COLO829 (cell line): Measurements from ENCODE around the gene VDR.

Experiments
- DNase-seq: peaks from one replicate; pipeline ENCODE4 v3.0.0; 2012; ENCODE audit warnings: low spot score

Gene VDR

GRCh38 chr12:47930634-47931033, 25.8 kb upstream of the VDR start:
- no peak for DNase-seq

- DNase-seq, result no peak
These were observed 22.6 kb upstream of the VDR start for GRCh38 chr12:47927346-47927745.

DNA sequence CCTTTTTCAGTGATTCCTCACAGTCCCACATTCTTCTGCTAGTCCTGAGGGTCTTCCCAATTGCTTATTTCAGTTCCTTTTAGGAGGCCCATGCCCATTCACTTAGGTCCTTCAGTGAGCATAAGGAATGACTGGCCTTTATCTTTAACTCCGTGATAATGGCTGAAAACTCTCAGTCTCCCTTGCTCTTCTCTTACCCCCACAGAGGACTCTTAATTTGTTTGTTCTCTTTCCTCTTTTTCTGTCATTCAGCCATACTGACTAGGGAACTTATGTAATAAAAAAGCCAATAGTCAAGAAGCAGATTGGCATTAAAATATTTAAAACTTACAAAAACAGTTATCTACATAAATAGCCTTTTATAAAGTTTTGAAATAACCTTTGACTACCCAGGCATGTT, 17.1 kb upstream of the VDR start:
- no peak for DNase-seq

- no peak for DNase-seq
These were observed 16.1 kb upstream of the VDR start for GRCh38 chr12:47920913-47921312.

DNA sequence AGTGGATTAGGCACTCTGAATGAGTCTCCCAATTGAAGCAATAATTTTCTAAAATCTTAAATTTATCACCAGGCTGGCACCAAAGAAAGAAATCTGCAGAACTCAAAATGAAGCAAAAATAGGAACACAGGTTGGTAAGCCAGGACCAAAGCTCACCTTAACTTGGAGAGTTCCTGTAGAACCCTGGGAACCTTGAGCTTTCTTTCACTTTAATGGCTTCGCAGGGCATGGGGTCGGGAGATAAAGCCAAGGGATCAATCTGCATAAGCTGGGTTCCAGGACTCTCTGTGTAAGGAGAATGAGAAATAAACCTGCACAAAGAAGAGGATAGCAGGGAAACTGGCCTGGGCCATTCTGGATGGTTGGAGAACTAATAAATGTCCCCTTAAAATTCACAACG, 8.3 kb upstream of the VDR start:
- DNase-seq, result no peak

DNA sequence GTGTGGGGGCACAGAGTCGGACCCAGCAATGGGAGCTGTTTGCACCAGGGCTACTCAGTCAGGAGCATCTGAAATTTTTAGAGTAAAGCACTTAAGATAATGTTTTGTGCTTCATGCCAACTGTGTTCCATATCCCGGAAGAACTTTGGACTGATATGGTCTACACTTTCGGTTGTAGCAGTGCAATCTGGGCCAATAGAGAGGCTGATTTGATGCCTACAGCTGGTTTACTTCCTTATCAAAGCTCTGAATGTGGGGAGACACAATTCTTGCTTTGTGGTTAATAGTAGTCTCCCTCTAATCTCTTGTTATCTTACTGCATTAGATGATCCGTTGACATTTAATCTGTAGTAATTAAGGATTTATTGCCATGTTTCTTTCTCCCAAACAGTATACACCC, 7.8 kb upstream of the VDR start:
- no peak for DNase-seq

- no peak for DNase-seq
These were observed 6.2 kb upstream of the VDR start for GRCh38 chr12:47910981-47911380.

- DNase-seq, result no peak
These were observed 5.7 kb upstream of the VDR start for GRCh38 chr12:47910486-47910885.

GRCh38 chr12:47909839-47910465, 5.2 kb upstream of the VDR start:
- DNase-seq, result no peak

DNA sequence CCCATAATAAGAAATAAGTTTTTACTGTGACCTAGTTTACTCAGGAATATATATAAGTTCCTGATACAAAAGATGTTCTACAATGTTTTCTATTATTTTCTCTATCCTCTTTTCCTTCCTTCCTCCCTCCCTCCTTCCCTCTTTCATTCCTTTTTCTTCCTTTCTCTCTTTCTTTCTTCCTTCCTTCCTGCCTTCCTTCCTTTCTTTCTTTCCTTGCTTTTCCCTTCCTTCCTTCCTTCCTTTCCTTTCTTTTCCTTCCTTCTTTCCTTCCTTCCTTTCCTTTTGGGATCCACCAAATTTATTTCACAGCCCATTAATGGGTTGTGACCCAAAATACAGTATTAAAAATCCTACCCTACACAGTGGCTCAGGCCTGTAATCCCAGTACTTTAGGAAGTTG, 3.9 kb upstream of the VDR start:
- DNase-seq, result no peak

DNA sequence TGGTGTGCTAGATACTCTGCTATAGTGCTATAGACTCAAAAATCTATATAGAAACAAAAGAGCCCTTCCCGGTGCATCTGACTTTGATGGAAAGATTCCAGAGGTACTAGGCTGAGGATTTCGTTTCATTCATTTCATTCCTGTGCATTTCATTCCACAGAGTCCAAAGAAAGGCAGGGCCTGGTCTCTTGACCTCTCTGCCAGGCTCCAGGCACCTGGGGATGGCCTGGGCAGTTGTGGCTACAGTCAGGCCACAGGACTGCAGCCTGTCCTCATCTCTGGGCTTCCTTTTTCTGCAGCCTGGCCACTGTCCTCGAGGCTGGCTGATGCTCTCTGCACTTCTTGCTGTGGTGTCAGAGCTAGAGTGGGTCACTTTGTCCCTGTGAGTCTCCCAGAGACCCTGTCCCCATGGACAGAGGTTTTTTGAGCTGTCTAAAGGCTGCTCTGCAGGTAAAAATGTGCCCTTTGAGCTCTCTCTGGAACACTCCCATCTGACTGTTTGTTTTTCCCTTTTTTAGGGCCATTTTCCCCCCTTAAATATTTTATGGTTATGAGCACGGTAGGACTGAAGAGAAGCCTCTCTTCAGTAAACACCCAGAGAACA, 3.2 kb upstream of the VDR start:
- DNase-seq, result no peak

DNA sequence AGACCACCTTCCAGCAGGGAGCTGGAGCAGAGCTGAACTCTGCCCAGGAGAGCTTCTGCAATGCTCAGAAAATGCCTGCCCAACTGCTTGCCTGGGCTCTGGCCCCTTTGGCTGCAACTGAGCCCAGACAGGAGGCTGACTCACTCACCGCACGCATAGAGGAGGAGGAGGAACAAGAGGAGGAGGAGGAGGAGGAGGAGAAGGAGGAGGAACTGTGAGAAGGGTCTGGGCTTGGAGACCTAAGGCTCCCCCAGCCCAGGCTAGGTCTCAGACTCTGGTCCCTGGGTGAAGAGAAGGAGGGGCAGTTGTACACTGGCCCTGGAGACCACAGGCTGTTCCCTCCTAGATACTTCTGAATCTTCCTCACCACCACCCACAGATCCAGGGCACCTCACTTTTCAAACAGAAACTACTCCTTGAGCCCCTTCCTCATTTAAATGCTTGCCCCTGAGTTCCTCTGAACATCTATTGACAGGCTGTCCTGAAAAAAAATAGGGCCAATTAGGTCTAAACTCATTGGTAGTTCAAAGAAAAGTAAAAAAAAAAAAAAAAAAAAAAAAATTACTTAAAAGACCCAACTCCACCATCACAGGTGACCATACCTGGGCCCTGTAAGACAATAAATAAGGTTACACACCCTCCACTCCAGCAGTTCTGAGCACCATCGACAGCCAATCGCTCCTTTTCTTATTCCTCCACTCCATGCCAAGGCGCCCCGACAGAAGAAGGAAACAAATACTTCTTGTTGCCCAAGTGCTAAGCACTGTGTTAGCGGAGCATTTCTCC, 674 bp downstream of the VDR start:
- DNase-seq, result peak; percentile 31

DNA sequence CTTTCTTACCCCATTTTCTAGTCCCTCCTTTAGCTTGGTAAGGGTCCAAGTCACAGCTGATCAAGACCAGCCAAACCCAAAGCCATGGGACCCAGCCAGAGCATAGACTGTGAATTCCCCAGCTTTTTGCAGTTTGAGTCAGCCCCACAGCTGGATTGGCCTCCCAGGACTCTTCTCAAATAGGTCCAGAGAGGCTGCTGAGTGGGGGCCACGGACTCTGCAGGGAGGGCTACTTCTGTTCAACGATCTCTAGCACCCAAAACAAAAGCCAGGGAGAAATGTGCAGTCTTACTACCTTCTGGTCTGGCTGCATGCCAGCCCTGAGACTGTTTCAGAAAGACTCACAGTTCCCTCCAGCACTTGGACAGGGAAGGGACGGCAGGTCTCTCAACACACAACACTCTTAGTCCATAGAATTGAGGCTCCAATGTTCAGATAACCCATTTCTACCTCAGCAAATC, 1.6 kb downstream of the VDR start:
- no peak for DNase-seq

GRCh38 chr12:47902131-47902639, 2.6 kb downstream of the VDR start:
- DNase-seq, result no peak

- no peak for DNase-seq
These were observed 3.1 kb downstream of the VDR start for GRCh38 chr12:47901718-47902093.

GRCh38 chr12:47901063-47901717, 3.6 kb downstream of the VDR start:
- DNase-seq, result no peak

DNA sequence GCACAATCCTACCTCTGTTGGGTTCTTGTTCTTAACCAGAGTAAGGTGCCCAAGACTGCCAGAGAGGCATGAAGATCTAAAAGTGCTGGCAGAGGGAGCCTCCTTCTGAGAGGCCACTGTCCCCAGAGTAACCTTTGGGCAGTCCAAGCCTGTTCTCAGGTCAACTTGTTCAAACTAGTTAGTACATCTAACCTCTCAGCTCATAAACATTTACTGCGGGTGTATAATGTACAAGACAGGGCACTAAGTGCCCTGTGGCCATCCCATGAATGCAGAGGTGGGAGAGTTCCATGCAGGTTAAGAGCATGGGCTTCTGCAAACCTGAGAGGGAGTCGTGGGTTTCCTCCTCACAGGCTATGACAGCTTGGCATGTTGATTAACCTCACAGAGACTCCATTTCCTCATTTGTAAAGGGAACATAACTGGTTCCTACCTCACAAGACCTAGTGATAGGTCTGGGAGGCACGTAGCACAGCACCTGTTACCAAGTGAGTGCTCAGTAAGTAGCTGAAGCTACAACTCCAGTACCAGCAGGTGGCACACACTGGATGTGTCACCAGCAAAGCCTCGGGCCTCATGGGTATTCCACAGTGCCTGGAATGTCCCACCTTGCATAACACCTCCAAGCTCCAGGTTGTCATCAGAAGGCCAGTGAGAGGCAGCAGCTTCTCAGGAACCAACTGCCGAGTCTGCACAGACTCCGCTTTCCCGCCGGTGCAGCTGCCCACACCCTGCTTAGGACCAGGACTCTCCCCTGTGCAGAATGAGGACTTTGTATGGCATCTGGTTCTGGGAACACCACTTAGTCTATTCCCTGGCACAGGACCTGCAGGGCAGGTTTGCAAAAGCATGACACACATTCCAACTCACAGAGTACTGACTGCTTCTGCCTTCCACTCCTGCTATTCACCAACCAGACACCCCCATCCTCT, 4.4 kb downstream of the VDR start:
- no peak for DNase-seq

GRCh38 chr12:47899466-47899865, 5.3 kb downstream of the VDR start:
- no peak for DNase-seq

DNA sequence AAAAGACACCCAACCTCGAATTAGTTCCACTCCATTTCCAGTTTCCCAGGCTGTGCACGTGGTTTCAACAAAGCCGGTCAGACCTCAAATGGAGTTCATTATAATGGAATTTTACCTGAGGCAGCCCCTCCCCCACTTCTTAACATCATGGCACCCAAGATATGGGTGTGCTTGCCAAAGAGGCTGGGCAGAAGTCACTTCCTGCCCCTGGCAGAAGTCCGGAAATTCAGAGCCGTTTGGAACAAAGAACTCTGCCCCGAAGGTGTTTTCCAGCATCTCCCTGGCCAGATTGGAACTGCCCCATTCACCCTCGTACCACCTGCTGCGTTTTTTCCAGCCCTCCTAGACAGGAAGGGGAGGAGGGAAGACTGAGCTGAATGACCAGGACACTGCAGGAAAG, 8.2 kb downstream of the VDR start:
- DNase-seq, result peak; percentile 21

DNA sequence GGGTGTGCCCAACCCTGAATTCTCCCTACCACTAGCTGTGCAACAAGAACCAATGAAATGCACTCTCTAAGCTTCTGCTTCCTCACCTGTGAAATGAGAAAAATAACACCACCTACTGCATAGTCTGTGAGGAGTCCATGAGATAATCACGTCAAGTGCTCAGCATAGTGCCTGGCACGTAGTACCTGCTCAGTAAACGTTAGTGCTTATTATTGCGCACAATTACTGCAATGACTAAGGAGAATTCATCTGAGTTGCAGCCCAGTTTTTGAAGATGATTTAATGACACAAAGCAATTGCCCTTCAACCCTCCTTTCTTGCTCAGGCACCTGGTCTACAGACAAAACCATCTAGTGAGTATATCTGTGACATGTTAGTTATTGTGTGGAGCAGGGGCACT, 8.8 kb downstream of the VDR start:
- DNase-seq, result no peak

DNA sequence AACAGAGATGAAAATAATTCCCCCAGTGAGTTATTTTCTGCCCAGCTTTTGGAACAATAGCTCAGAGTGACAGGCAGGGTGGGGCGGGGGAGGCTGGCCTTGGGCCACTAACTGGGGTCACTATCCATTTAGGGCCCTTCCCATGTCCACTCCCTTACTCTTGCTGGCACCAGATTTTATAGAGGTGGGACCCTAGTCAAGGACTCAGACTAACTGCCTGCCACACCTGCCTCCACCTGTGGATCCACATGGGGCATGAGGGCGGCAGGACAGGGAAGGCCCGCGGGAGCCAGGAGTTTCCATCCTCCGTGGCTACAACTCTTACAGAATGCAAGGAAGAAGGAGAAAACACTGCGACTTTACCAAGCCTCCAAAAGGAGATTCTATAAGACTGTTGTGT, 10.1 kb downstream of the VDR start:
- DNase-seq, result no peak

GRCh38 chr12:47894068-47894467, 10.7 kb downstream of the VDR start:
- DNase-seq, result no peak
